GM12872 (cell line): Measurements from ENCODE around the gene OR5M3.

Experiments used
- TF ChIP-seq, protein P1 (sequence below): IDR thresholded peaks from 3 replicates; pipeline ENCODE4 v1.5.1; 2011; ENCODE audit warnings: low read depth, mild to moderate bottlenecking, low read length, moderate library complexity; ENCODE audit not compliant: insufficient read depth

The OR5M3 gene

DNA sequence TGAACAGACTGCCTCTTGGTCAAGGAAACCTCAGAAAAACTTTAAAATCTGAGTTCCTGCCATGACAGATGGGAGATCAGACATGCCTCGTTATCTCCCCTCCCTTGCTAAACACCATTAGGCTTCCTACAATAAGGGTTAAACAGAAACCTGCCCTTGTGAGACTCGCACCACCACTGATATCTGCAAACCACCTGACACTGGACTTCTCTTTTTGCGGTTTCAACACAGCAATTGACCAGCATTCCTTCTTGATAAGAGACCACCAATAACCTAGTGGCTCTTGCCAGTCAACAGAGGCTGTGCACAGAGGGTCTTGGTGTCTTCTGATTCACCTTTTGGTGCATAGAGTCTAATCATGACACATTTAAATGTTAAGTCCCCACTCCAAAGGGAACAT lies 13.6 kb upstream of the OR5M3 start:
- TF ChIP-seq, protein P1, sequence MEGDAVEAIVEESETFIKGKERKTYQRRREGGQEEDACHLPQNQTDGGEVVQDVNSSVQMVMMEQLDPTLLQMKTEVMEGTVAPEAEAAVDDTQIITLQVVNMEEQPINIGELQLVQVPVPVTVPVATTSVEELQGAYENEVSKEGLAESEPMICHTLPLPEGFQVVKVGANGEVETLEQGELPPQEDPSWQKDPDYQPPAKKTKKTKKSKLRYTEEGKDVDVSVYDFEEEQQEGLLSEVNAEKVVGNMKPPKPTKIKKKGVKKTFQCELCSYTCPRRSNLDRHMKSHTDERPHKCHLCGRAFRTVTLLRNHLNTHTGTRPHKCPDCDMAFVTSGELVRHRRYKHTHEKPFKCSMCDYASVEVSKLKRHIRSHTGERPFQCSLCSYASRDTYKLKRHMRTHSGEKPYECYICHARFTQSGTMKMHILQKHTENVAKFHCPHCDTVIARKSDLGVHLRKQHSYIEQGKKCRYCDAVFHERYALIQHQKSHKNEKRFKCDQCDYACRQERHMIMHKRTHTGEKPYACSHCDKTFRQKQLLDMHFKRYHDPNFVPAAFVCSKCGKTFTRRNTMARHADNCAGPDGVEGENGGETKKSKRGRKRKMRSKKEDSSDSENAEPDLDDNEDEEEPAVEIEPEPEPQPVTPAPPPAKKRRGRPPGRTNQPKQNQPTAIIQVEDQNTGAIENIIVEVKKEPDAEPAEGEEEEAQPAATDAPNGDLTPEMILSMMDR, result no peak

DNA sequence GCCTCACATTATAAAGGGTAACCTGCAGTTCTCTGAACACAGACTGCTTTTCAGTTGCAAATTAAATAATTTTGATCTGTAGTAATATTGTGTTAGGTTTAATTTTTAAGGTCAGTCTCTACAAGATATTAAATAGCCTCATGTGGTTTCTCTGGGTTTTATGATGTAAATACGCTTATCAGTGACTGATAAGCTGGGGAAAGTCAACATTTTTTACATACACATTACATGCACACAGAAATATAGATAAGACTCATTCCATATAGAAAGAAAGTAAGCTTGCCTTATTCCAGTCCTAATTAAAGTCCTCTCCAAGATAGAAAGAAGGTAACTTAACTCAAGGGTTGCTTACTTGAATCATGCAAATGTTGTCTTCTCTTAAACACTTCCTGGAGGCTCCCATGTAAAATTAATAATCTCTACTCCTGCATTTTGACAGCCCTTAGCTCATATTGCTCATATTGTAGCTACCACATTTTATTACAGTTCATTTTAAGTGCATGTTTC lies 1.6 kb upstream of the OR5M3 start:
- TF ChIP-seq, protein P1, result no peak

DNA sequence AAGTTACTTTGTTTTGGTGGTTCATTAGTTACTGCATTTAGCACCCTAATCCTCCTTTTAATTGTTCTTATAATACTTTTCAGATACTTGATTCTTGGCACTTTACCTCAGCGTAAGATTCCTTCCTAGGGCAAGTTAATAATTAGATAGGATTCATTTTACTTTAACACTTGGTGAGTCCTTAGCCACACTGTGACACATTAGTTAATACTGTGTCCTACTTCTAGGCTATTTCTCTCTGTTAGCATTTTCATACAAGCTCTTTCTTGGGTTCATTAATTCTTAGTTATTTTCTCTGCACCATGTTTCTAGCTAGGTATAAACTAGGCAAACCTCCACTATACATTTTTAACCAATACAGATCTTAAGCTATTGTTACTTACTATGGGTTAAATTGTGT lies 16.1 kb downstream of the OR5M3 start:
- TF ChIP-seq, protein P1, result no peak

DNA sequence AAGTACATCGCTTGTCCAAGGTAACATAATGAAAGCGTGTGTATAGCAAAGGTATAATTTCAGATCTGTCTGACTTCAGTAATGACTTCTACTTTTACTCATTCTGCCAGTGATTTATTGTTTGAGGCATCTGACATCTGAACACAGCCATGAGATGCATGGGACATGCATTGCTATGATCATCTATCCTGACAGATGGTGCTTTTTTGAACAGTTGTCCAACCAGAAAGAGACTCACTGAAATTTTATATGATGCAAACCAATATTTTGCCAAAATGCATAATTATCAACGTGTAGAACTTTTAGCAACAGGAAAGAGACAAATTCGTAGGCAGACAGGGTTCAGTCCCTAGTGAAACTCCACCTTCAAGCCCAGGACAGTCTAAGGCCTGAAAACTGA lies 19.6 kb downstream of the OR5M3 start:
- TF ChIP-seq, protein P1, result no peak
